Activated T-helper 17 cell treated with anti-CD3 and anti-CD28 coated beads, Interleukin-2, amount 50 U/mL, for 72 hours (primary cell): ENCODE results near the gene CCNL1. TPM values are rescaled to one million over a fixed set of nuclear protein-coding genes. Genes with fewer than 3 reads are reported as not detected.
A peak's percentile ranks its signal among the peaks of the same experiment; 100 is the strongest.

Experiments
- ATAC-seq: fragments of 150-1000 bp; cut with Tn5 transposase; replicated peaks from 2 replicates; pipeline ENCODE4 v1.10.0; 2021; ENCODE audit warnings: mild to moderate bottlenecking, moderate library complexity
- H3K27ac Mint-ChIP-seq: one replicate; pipeline ENCODE4 v1.8.0; 2022; ENCODE audit warnings: mixed read lengths
- H3K27me3 Mint-ChIP-seq: one replicate; pipeline ENCODE4 v1.8.0; 2022; ENCODE audit warnings: mixed read lengths
- H3K36me3 Mint-ChIP-seq: one replicate; pipeline ENCODE4 v1.8.0; 2022; ENCODE audit warnings: low read depth, mild to moderate bottlenecking, mixed read lengths
- H3K4me1 Mint-ChIP-seq: one replicate; pipeline ENCODE4 v1.8.0; 2022; ENCODE audit warnings: mixed read lengths
- H3K4me3 Mint-ChIP-seq: one replicate; pipeline ENCODE4 v1.8.0; 2022; ENCODE audit warnings: mild to moderate bottlenecking, mixed read lengths
- H3K9me3 Mint-ChIP-seq: one replicate; pipeline ENCODE4 v1.8.0; 2022; ENCODE audit warnings: mixed read lengths
- total RNA-seq, 2 donors: library from RNA; stranded (reverse); gene quantifications; one replicate each; pipeline ENCODE4 v1.2.3, GENCODE V29; 2022

The CCNL1 gene
- total RNA-seq, 2 donors from 2014 or later: 173 to 194 TPM

- peak overlapping the region; percentile 95 for H3K4me3 Mint-ChIP-seq
- peaks cover 47% of the 10 kb centered on the region for H3K4me1 Mint-ChIP-seq
- peak; percentile 64 for ATAC-seq
- no peaks in the 10 kb centered on the region for H3K9me3 Mint-ChIP-seq
- peak overlapping the region; percentile 89 for H3K27ac Mint-ChIP-seq
- peaks cover 74% of the 10 kb centered on the region for H3K36me3 Mint-ChIP-seq
- H3K27me3 Mint-ChIP-seq: no peaks in the 10 kb centered on the region
Observed at GRCh38 chr3:157159037-157159761, 748 bp downstream of the CCNL1 start.

GRCh38 chr3:157157836-157158235 lies 2.1 kb downstream of the CCNL1 start:
- peaks cover 87% of the 10 kb centered on the region for H3K36me3 Mint-ChIP-seq
- peak overlapping the region; percentile 95 for H3K4me3 Mint-ChIP-seq
- H3K4me1 Mint-ChIP-seq: peaks cover 50% of the 10 kb centered on the region
- H3K27me3 Mint-ChIP-seq: no peaks in the 10 kb centered on the region
- H3K27ac Mint-ChIP-seq: peak overlapping the region; percentile 89
- ATAC-seq: no peak
- no peaks in the 10 kb centered on the region for H3K9me3 Mint-ChIP-seq

DNA sequence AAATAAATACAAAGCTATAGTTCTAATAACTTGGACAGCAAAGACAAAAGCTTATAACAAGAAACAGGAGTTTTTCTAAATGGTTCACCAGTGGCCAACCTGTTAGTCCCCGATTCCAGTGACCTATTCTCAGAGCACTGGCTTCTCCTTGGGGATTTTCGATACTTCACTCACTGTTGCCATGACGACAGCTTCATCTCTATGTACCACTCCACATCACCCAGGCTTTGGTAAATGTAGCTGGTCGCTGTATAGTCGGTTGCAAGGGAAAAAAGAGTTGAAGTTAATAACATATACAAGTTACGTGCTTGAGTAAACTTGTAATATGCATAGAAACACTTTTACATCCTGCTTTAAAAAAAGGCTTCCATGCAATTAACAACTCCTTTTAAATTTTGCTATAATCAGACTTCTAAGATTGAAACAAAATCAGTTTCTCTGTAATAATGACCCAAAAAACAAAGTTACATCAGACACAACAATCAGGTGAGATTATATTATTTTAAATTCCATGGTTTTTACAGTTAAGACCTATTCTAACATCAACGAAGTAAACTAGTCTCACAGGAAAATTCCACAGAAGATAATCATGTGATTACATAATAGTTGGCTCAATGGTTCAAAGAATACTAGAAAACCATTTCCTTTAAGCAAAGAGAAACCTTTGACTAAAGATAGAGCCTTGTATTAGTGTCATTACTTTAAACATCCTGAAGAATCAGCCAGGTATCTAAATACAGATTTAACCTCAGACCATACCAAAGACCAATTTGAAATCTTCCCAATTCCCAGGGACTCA lies 2.9 kb downstream of the CCNL1 start:
- Mint-ChIP-seq H3K4me1 (peaks cover 46% of the 10 kb centered on the region), H3K9me3 (no peaks in the 10 kb centered on the region), H3K27ac (peak overlapping the region; percentile 89), H3K36me3 (peaks cover 95% of the 10 kb centered on the region), H3K27me3 (no peaks in the 10 kb centered on the region), H3K4me3 (peak overlapping the region; percentile 95)
- ATAC-seq: no peak

DNA sequence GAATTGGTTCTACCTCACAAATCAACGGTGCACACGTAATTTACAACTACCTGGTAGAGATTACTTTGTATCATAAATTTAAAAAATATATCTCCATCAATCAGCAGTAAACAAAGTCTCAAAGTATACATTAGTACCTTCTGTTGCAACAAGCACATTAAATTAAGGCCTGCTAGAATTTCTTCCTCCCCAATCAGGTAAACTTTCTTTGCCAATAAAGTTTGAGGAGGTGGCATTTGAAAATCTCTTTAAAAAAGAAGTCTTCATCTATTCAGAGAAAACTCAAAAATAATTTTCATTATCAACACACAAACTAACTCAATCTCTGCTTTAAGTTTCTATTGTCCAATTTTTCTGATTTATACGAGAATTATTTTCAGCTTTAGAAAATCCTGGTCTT lies 4.4 kb downstream of the CCNL1 start:
- no peaks in the 10 kb centered on the region for H3K9me3 Mint-ChIP-seq
- ATAC-seq: no peak
- H3K27ac Mint-ChIP-seq: peak overlapping the region; percentile 89
- H3K4me1 Mint-ChIP-seq: peaks cover 51% of the 10 kb centered on the region
- peak overlapping the region; percentile 95 for H3K4me3 Mint-ChIP-seq
- no peaks in the 10 kb centered on the region for H3K27me3 Mint-ChIP-seq
- peaks cover 100% of the 10 kb centered on the region for H3K36me3 Mint-ChIP-seq

DNA sequence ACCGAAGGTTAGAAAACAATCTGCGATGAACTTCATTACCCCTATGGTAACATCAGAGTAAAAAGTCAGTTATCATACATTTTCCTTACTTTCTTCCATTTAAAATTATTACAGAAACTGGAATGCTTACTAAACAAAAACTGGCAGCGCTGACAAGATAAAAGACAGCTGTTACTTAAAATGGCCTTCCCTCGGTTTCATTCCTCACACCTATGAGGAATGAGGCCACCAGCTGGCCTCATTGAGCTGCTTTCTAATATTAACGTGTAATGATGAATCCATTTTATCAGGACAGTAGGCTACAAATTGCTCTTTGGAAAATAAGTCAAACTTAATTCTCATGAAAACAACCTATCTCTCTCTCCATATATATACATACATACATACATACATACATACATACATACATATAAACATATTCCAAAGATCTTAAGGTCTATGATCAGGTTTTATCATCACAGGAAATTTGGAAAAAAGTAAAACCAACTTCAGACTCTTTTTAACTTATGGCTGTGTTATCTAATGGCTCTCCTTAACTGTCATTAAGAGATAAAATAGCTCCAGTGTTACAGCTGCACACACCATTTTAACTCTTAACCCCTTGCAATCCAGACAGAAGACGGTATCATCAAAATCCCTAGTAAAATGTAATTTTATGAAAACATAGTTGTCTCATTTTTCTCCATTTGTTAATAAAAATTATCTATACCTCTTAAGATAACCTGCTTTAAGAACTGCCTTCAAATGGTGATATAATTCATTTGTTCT lies 5.2 kb downstream of the CCNL1 start:
- H3K9me3 Mint-ChIP-seq: no peaks in the 10 kb centered on the region
- H3K4me3 Mint-ChIP-seq: peak overlapping the region; percentile 95
- no peaks in the 10 kb centered on the region for H3K27me3 Mint-ChIP-seq
- H3K36me3 Mint-ChIP-seq: peaks cover 100% of the 10 kb centered on the region
- peaks cover 52% of the 10 kb centered on the region for H3K4me1 Mint-ChIP-seq
- no peak for ATAC-seq
- peak overlapping the region; percentile 89 for H3K27ac Mint-ChIP-seq

GRCh38 chr3:157152930-157153329 lies 7.0 kb downstream of the CCNL1 start:
- Mint-ChIP-seq H3K27me3 (no peaks in the 10 kb centered on the region), H3K36me3 (peaks cover 100% of the 10 kb centered on the region), H3K9me3 (no peaks in the 10 kb centered on the region), H3K4me3 (peak overlapping the region; percentile 95), H3K27ac (peak overlapping the region; percentile 84), H3K4me1 (peaks cover 64% of the 10 kb centered on the region)
- ATAC-seq: no peak

GRCh38 chr3:157152438-157152837 lies 7.5 kb downstream of the CCNL1 start:
- Mint-ChIP-seq H3K9me3 (no peaks in the 10 kb centered on the region), H3K27me3 (no peaks in the 10 kb centered on the region), H3K27ac (no peak overlapping the region), H3K4me3 (no peak overlapping the region), H3K4me1 (peaks cover 59% of the 10 kb centered on the region), H3K36me3 (peaks cover 100% of the 10 kb centered on the region)
- no peak for ATAC-seq

DNA sequence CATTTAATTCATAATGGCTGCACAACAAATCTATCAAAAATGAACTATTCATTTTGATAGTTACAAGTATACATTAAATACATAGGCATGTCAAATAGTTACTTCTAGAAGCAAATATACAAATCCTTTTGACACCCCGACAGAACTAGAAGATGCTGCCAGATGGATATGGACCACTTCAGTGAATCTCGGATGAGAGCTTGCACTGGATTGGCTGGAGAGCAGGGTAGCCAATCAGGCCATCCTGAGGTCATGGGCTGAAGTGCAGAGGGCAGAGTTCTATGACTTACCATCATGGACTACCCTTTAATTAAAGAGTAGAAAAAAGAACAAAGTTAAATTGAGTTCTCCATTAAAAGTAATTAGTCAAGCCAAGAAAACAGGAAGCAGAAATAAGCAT lies 8.3 kb downstream of the CCNL1 start:
- Mint-ChIP-seq H3K9me3 (no peaks in the 10 kb centered on the region), H3K4me3 (peak overlapping the region; percentile 17), H3K27ac (peak overlapping the region; percentile 75), H3K36me3 (peaks cover 100% of the 10 kb centered on the region), H3K27me3 (no peaks in the 10 kb centered on the region), H3K4me1 (peaks cover 55% of the 10 kb centered on the region)
- ATAC-seq: no peak

- Mint-ChIP-seq H3K27me3 (no peaks in the 10 kb centered on the region), H3K36me3 (peaks cover 100% of the 10 kb centered on the region), H3K4me3 (peak overlapping the region; percentile 28), H3K9me3 (no peaks in the 10 kb centered on the region), H3K4me1 (peaks cover 52% of the 10 kb centered on the region), H3K27ac (peak overlapping the region; percentile 75)
- ATAC-seq: no peak
Observed at GRCh38 chr3:157151151-157151550, 8.8 kb downstream of the CCNL1 start.

GRCh38 chr3:157149136-157149696 lies 10.7 kb downstream of the CCNL1 start:
- H3K27me3 Mint-ChIP-seq: no peaks in the 10 kb centered on the region
- H3K36me3 Mint-ChIP-seq: peaks cover 100% of the 10 kb centered on the region
- H3K4me3 Mint-ChIP-seq: peak overlapping the region; percentile 57
- H3K27ac Mint-ChIP-seq: peak overlapping the region; percentile 91
- H3K4me1 Mint-ChIP-seq: peaks cover 42% of the 10 kb centered on the region
- no peaks in the 10 kb centered on the region for H3K9me3 Mint-ChIP-seq
- ATAC-seq: no peak

- no peaks in the 10 kb centered on the region for H3K9me3 Mint-ChIP-seq
- H3K27me3 Mint-ChIP-seq: no peaks in the 10 kb centered on the region
- peak overlapping the region; percentile 91 for H3K27ac Mint-ChIP-seq
- peak overlapping the region; percentile 57 for H3K4me3 Mint-ChIP-seq
- peaks cover 100% of the 10 kb centered on the region for H3K36me3 Mint-ChIP-seq
- ATAC-seq: peak; percentile 88
- H3K4me1 Mint-ChIP-seq: peaks cover 40% of the 10 kb centered on the region
Observed at GRCh38 chr3:157148196-157148889, 11.6 kb downstream of the CCNL1 start.

DNA sequence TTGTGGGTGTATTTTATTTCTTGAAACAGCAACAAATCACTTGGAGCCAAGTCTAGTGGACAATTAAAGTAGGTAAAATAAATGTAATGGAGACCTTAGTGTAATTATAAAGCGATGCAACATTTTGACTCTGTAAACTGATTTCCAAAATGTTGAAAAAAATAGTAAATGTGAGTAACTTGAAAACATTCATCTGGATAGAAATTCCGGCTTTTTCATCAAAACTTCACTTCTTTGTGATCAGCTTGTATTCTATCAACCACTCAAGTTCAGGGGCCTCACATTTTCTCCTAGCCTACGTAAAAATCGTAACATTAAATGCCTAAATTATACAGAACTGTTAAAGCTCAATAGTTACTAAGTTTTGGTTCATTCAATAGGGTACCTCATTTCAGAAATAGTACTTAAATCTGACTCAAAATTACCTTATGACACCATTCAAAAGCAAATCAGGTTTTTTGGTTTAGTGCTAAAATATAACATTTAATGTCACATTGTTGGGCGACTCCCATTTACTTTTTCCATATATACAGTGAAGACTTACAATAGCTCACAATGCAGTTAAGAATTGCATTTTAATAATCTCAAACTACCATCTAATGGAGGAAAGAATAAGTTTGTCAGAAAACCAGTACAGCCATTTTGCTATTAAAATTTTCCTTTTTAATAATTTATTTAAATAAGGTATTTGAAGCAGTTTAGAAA lies 12.7 kb downstream of the CCNL1 start:
- Mint-ChIP-seq H3K36me3 (peaks cover 100% of the 10 kb centered on the region), H3K4me1 (peaks cover 39% of the 10 kb centered on the region), H3K27ac (peak overlapping the region; percentile 72)

GRCh38 chr3:157145606-157146322 lies 14.2 kb downstream of the CCNL1 start:
- Mint-ChIP-seq H3K9me3 (no peaks in the 10 kb centered on the region), H3K27me3 (no peaks in the 10 kb centered on the region), H3K4me3 (no peak overlapping the region), H3K4me1 (peaks cover 34% of the 10 kb centered on the region), H3K36me3 (peaks cover 98% of the 10 kb centered on the region), H3K27ac (peak overlapping the region; percentile 50)
- no peak for ATAC-seq

More for the DNA sequence above, 12.7 kb downstream of the CCNL1 start:
- Mint-ChIP-seq H3K4me3 (no peak overlapping the region), H3K27me3 (no peaks in the 10 kb centered on the region), H3K9me3 (no peaks in the 10 kb centered on the region)
- ATAC-seq: no peak
